Measurements from ENCODE around the gene MYLK. TPM values are rescaled to one million over a fixed set of nuclear protein-coding genes. Genes with fewer than 3 reads are reported as not detected.

Gene MYLK
- total and polyA plus RNA-seq, 2 of the 4 experiments (the other 2 are of a cell fraction) = 299 to 484 TPM

DNA sequence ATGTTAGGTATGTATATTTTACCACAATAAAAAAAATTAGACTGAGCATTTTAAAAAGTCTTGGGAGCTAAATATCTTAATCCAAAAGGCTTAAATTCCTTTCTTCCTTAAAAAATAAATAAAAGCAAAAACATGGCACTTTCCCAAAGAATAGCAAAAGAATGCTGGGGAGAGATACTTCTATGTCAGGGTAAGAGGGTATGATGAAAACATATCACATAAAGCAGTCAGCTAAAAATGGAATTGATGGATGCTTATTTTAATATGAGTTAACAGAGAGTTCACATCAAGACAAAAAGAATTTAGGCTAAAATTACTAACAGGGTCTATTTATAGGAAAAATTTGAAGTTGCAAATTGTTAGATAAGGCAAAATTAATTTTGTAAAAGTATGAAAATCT, 141.0 kb downstream of the MYLK start:
- no peaks in the 10 kb centered on the region for H3K27me3 ChIP-seq (ENCODE audit: control insufficient read depth, insufficient read depth, low read length)
- intact Hi-C loops (cut with micrococcal nuclease) (loop anchor here (5.0 kb wide), 1 partner anchor 139 kb away; the partner anchor contains the start of gene MYLK), in situ Hi-C loops (cut with MboI; ENCODE audit: low sequenced_read_pairs) (no loop called here), dilution Hi-C loops (cut with HindIII; ENCODE audit: low sequenced_read_pairs, unreplicated experiment) (no loop called here)
- 0 out of 2 replicates have a peak overlapping the region, but pooled peaks have one; percentile 94 for H4K5ac ChIP-seq (ENCODE audit: low read depth, low read length)
- no peak overlapping the region for H3K23ac ChIP-seq (ENCODE audit: low read depth, low read length)
- H3K18ac ChIP-seq (ENCODE audit: low read depth, low read length) = no peak overlapping the region; the same call in none of the 2 replicates
- no peak overlapping the region for H3K9ac ChIP-seq (ENCODE audit: low read depth, low read length)
- H3K9me1 ChIP-seq (ENCODE audit: insufficient read depth, low read length) = peaks cover 33% of the 10 kb centered on the region
- peak overlapping the region; percentile 53; the same call in 1 of the 2 replicates for H3K4ac ChIP-seq (ENCODE audit: low read depth, low read length)
- no peak overlapping the region for H3K4me2 ChIP-seq (ENCODE audit: low read depth, low read length)
- H3K4me1 ChIP-seq (ENCODE audit: control insufficient read depth, insufficient read depth, low read length) = peaks cover 36% of the 10 kb centered on the region
- no peak overlapping the region for H3K14ac ChIP-seq (replicated peaks; ENCODE audit: low read depth, low read length)
- no peak overlapping the region; the same call in 1 of the 2 replicates for H2BK120ac ChIP-seq (ENCODE audit: low read depth, low read length)
- no peak overlapping the region for H3K56ac ChIP-seq (ENCODE audit: extremely low read depth, insufficient read depth, low read length)
- TF ChIP-seq MAZ (IDR thresholded peaks at IDR 0.05; ENCODE audit: borderline replicate concordance, low read depth, low read length) (no peak), SMC3 (IDR thresholded peaks at IDR 0.05; ENCODE audit: low read depth, low read length) (no peak), BHLHE40 (IDR thresholded peaks at IDR 0.05; ENCODE audit: low read depth, low read length) (no peak), CHD1 (IDR thresholded peaks at IDR 0.05; ENCODE audit: low read depth, low read length) (no peak), RAD21 (IDR thresholded peaks at IDR 0.05; ENCODE audit: low read length) (no peak), MAFK (IDR thresholded peaks at IDR 0.05; ENCODE audit: low read depth, low read length) (no peak), RFX5 (IDR thresholded peaks at IDR 0.05; ENCODE audit: low read depth, low read length) (no peak), POLR2A (IDR thresholded peaks at IDR 0.05; ENCODE audit: low read depth, low read length) (no peak), MXI1 (IDR thresholded peaks at IDR 0.05; ENCODE audit: borderline replicate concordance, low read depth, low read length) (no peak), CEBPB (IDR thresholded peaks at IDR 0.05; ENCODE audit: low read depth, low read length) (no peak), NFE2L2 (IDR thresholded peaks at IDR 0.05; ENCODE audit: low read depth, low read length) (no peak), FOS (IDR thresholded peaks at IDR 0.05; ENCODE audit: low read depth, low read length) (no peak), RCOR1 (IDR thresholded peaks at IDR 0.05; ENCODE audit: insufficient replicate concordance, low read length) (no peak)
- TF ChIP-seq, protein P1, sequence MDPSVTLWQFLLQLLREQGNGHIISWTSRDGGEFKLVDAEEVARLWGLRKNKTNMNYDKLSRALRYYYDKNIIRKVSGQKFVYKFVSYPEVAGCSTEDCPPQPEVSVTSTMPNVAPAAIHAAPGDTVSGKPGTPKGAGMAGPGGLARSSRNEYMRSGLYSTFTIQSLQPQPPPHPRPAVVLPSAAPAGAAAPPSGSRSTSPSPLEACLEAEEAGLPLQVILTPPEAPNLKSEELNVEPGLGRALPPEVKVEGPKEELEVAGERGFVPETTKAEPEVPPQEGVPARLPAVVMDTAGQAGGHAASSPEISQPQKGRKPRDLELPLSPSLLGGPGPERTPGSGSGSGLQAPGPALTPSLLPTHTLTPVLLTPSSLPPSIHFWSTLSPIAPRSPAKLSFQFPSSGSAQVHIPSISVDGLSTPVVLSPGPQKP (IDR thresholded peaks at IDR 0.05; ENCODE audit: borderline replicate concordance, low read depth, low read length) = no peak
- TF ChIP-seq, protein P2, sequence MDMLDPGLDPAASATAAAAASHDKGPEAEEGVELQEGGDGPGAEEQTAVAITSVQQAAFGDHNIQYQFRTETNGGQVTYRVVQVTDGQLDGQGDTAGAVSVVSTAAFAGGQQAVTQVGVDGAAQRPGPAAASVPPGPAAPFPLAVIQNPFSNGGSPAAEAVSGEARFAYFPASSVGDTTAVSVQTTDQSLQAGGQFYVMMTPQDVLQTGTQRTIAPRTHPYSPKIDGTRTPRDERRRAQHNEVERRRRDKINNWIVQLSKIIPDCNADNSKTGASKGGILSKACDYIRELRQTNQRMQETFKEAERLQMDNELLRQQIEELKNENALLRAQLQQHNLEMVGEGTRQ (IDR thresholded peaks at IDR 0.05; ENCODE audit: low read depth, low read length) = no peak
- TF ChIP-seq, protein P3, sequence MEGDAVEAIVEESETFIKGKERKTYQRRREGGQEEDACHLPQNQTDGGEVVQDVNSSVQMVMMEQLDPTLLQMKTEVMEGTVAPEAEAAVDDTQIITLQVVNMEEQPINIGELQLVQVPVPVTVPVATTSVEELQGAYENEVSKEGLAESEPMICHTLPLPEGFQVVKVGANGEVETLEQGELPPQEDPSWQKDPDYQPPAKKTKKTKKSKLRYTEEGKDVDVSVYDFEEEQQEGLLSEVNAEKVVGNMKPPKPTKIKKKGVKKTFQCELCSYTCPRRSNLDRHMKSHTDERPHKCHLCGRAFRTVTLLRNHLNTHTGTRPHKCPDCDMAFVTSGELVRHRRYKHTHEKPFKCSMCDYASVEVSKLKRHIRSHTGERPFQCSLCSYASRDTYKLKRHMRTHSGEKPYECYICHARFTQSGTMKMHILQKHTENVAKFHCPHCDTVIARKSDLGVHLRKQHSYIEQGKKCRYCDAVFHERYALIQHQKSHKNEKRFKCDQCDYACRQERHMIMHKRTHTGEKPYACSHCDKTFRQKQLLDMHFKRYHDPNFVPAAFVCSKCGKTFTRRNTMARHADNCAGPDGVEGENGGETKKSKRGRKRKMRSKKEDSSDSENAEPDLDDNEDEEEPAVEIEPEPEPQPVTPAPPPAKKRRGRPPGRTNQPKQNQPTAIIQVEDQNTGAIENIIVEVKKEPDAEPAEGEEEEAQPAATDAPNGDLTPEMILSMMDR (conservative IDR thresholded peaks at IDR 0.05; ENCODE audit: low read depth, low read length) = no peak
- H2AK5ac ChIP-seq (ENCODE audit: low read depth, low read length) = no peak overlapping the region
- ChIA-PET POLR2A (ENCODE audit: unreplicated experiment) (interaction anchor here (0.5 kb wide), 1 partner anchor 1266 kb away, joined by 5 read pairs; no protein-coding TSS in a partner anchor), CTCF (no interaction called here)
- peaks cover 18 to 61% of the 10 kb centered on the region in 2 experiments for H3K79me1 ChIP-seq (ENCODE audit: low read depth in 1 of 2, low read length in 2 of 2)
- no peak for ATAC-seq (ENCODE audit: low read depth)
- H3K27ac ChIP-seq (ENCODE audit: insufficient read depth, low read length) = no peak overlapping the region; the same call in 1 of the 2 replicates
- no TSS peak for BruUV-seq (replicated peaks)
- H4K20me1 ChIP-seq (ENCODE audit: insufficient read depth, low read length) = no peaks in the 10 kb centered on the region
- H3K4me3 ChIP-seq (ENCODE audit: insufficient read depth, low read depth, low read length) = no peak overlapping the region
- H4K91ac ChIP-seq (ENCODE audit: insufficient read depth, low read depth, low read length) = no peak overlapping the region
- H2AK9ac ChIP-seq (replicated peaks; ENCODE audit: low read depth, low read length, poor library complexity) = no peak overlapping the region
- no peak overlapping the region for H2AFZ ChIP-seq (replicated peaks; ENCODE audit: low read length, poor library complexity)
- H2BK5ac ChIP-seq (ENCODE audit: low read depth, low read length, poor library complexity, severe bottlenecking) = peak overlapping the region; percentile 100
- H2BK20ac ChIP-seq (ENCODE audit: low read depth, low read length) = no peak overlapping the region
- H2BK15ac ChIP-seq (ENCODE audit: low read depth, low read length) = no peak overlapping the region
- no peak for DNase-seq
- H4K8ac ChIP-seq (ENCODE audit: low read depth in 2 of 2, low read length in 2 of 2) = peak overlapping the region; percentile 93 to 98; a peak in 2 of 4 replicates
- H3K9me3 ChIP-seq (ENCODE audit: control insufficient read depth, insufficient read depth, low read length) = no peaks in the 10 kb centered on the region
- H3K36me3 ChIP-seq (ENCODE audit: control insufficient read depth, insufficient read depth, low read length) = peaks cover 30% of the 10 kb centered on the region

Measured in IMR-90 (cell line).